Smooth muscle cell (in vitro differentiated cells): Measurements from ENCODE around the gene GPC6. TPM values are rescaled to one million over a fixed set of nuclear protein-coding genes. Genes with fewer than 3 reads are reported as not detected.

Experiments used
- DNase-seq: peaks from one replicate; lab custom pipeline; 2025; ENCODE audit not compliant: unreplicated experiment; lab: John Stamatoyannopoulos, UW
- H2AFZ ChIP-seq: fragments of 200-600 bp; sonication (generic); 2 replicates; pipeline ENCODE4 v1.6.0; 2016; ENCODE audit warnings: antibody characterized with exemption, low read depth, mild to moderate bottlenecking
- H3F3A ChIP-seq: fragments of 200-600 bp; sonication (generic); 2 replicates; pipeline ENCODE4 v1.6.0; 2017; ENCODE audit warnings: antibody characterized with exemption, low read depth
- H3K27ac ChIP-seq: fragments of 200-600 bp; sonication (generic); 2 replicates; pipeline ENCODE4 v1.5.1; 2016; ENCODE audit warnings: low read depth, mild to moderate bottlenecking
- H3K27me3 ChIP-seq: fragments of 200-600 bp; sonication (generic); 2 replicates; pipeline ENCODE4 v1.6.1; 2016; ENCODE audit warnings: low read depth, mild to moderate bottlenecking
- H3K36me3 ChIP-seq: fragments of 200-600 bp; sonication (generic); 2 replicates; pipeline ENCODE4 v1.5.1; 2016; ENCODE audit warnings: low read depth
- H3K4me1 ChIP-seq: fragments of 200-600 bp; sonication (generic); 2 replicates; pipeline ENCODE4 v1.5.1; 2016; ENCODE audit warnings: low read depth
- H3K4me2 ChIP-seq: fragments of 200-600 bp; sonication (generic); 2 replicates; pipeline ENCODE4 v1.6.0; 2016; ENCODE audit warnings: mild to moderate bottlenecking
- H3K4me3 ChIP-seq: fragments of 200-600 bp; sonication (generic); 2 replicates; pipeline ENCODE4 v1.5.1; 2016; ENCODE audit warnings: mild to moderate bottlenecking
- H3K79me2 ChIP-seq: fragments of 200-600 bp; sonication (generic); 2 replicates; pipeline ENCODE4 v1.6.0; 2016; ENCODE audit warnings: low read depth, mild to moderate bottlenecking
- H3K9ac ChIP-seq: fragments of 200-600 bp; sonication (generic); 2 replicates; pipeline ENCODE4 v1.6.0; 2016; ENCODE audit warnings: low read depth
- H3K9me3 ChIP-seq: fragments of 200-600 bp; sonication (generic); replicated peaks from 2 replicates; pipeline ENCODE4 v1.5.1; 2016; ENCODE audit warnings: low read depth
- H4K20me1 ChIP-seq: fragments of 200-600 bp; sonication (generic); 2 replicates; pipeline ENCODE4 v1.6.0; 2016; ENCODE audit warnings: low read depth
- CTCF ChIP-seq: fragments of 200-600 bp; sonication (generic); IDR thresholded peaks from 2 replicates; pipeline ENCODE4 v1.5.1; 2017; ENCODE audit warnings: borderline replicate concordance, mild to moderate bottlenecking, antibody characterized with exemption; ENCODE audit not compliant: insufficient read depth, poor library complexity, severe bottlenecking
- WGBS: methylation state at CpG from one replicate; pipeline ENCODE4 v1.1.7; 2016; ENCODE audit warnings: low lambda C conversion rate; 5-methylcytosine and 5-hydroxymethylcytosine counted together
- polyA plus RNA-seq: library from polyadenylated mRNA; unstranded; fragments of >200 nt; fragmentation: Nextera tagmentation; extraction: Ambion mirVana; gene quantifications from 2 replicates; pipeline ENCODE4 v1.2.1, GENCODE V29; 2016
- total RNA-seq: library from RNA; depleted of rRNA; stranded (reverse); fragments of >200 nt; gene quantifications from 2 replicates; pipeline ENCODE4 v1.2.3, GENCODE V29; 2014

The GPC6 gene
- total and polyA plus RNA-seq, 2 experiments from 2014 or later, result 19.7 to 68.5 TPM

GRCh38 chr13:93425411-93425810 lies 198.8 kb downstream of the GPC6 start:
- Histone ChIP-seq H3K9me3 (no peaks in the 10 kb centered on the region), H4K20me1 (no peaks in the 10 kb centered on the region), H3F3A (no peaks in the 10 kb centered on the region), H3K36me3 (no peaks in the 10 kb centered on the region), H3K9ac (no peak overlapping the region), H3K27me3 (no peaks in the 10 kb centered on the region), H3K27ac (no peak overlapping the region), H3K4me2 (no peak overlapping the region), H3K4me3 (no peak overlapping the region), H3K79me2 (peaks cover 2% of the 10 kb centered on the region), H3K4me1 (no peaks in the 10 kb centered on the region), H2AFZ (no peak overlapping the region)
- TF ChIP-seq CTCF, result no peak
- WGBS, result 96% methylated on average over 3 of the region's 3 CpGs
- no peak for DNase-seq

GRCh38 chr13:93430381-93430780 lies 203.8 kb downstream of the GPC6 start:
- Histone ChIP-seq H3K36me3 (no peaks in the 10 kb centered on the region), H3K79me2 (no peaks in the 10 kb centered on the region), H2AFZ (no peak overlapping the region), H4K20me1 (peaks cover 4% of the 10 kb centered on the region), H3K27ac (no peak overlapping the region), H3F3A (no peaks in the 10 kb centered on the region), H3K4me3 (no peak overlapping the region), H3K27me3 (no peaks in the 10 kb centered on the region), H3K9me3 (no peaks in the 10 kb centered on the region), H3K4me2 (no peak overlapping the region), H3K9ac (no peak overlapping the region), H3K4me1 (no peaks in the 10 kb centered on the region)
- no peak for TF ChIP-seq CTCF
- no peak for DNase-seq
- WGBS, result 97% methylated on average over 2 of the region's 2 CpGs

GRCh38 chr13:93435651-93436050 lies 209.0 kb downstream of the GPC6 start:
- no peak for DNase-seq
- Histone ChIP-seq H3K9me3 (no peaks in the 10 kb centered on the region), H3K36me3 (no peaks in the 10 kb centered on the region), H3K9ac (no peak overlapping the region), H3F3A (no peaks in the 10 kb centered on the region), H3K79me2 (no peaks in the 10 kb centered on the region), H3K4me2 (no peak overlapping the region), H3K4me3 (no peak overlapping the region), H3K27ac (no peak overlapping the region), H2AFZ (no peak overlapping the region), H3K27me3 (no peaks in the 10 kb centered on the region), H4K20me1 (peaks cover 4% of the 10 kb centered on the region), H3K4me1 (no peaks in the 10 kb centered on the region)
- TF ChIP-seq CTCF, result no peak
- 74% methylated on average over 3 of the region's 3 CpGs for WGBS

GRCh38 chr13:93437081-93437480 lies 210.5 kb downstream of the GPC6 start:
- WGBS, result 96% methylated on average over 4 of the region's 4 CpGs
- no peak overlapping the region for H3K4me2 ChIP-seq
- no peaks in the 10 kb centered on the region for H3K36me3 ChIP-seq
- no peaks in the 10 kb centered on the region for H3K79me2 ChIP-seq
- H3K4me1 ChIP-seq, result peaks cover 4% of the 10 kb centered on the region
- TF ChIP-seq CTCF, result no peak
- no peak for DNase-seq
- H4K20me1 ChIP-seq, result peaks cover 3% of the 10 kb centered on the region
- H3F3A ChIP-seq, result no peaks in the 10 kb centered on the region
- no peaks in the 10 kb centered on the region for H3K9me3 ChIP-seq
- no peak overlapping the region for H3K4me3 ChIP-seq
- H3K9ac ChIP-seq, result no peak overlapping the region
- no peaks in the 10 kb centered on the region for H3K27me3 ChIP-seq
- H2AFZ ChIP-seq, result no peak overlapping the region
- H3K27ac ChIP-seq, result no peak overlapping the region
